Bronchial epithelial cell (primary cell): ENCODE results near the gene RNASE4. TPM values are rescaled to one million over a fixed set of nuclear protein-coding genes. Genes with fewer than 3 reads are reported as not detected.
"Not testable (repeated sequence)": the region's sequence is repeated elsewhere in the genome, so short reads cannot be mapped to it uniquely, and the experiment has no call there.

Source experiments
- DNase-seq: peaks from one replicate; pipeline ENCODE4 v3.0.0-alpha.2; 2010; ENCODE audit warnings: low read depth
- FAIRE-seq: peaks from 2 replicates; lab custom pipeline; 2011; peaks lifted over from hg19 to GRCh38; lab: Jason Lieb, UNC
- H3K27me3 ChIP-seq: 2 replicates; pipeline ENCODE4 v1.5.1; 2011; ENCODE audit warnings: low read length; ENCODE audit not compliant: control insufficient read depth, insufficient read depth
- H3K36me3 ChIP-seq: 2 replicates; pipeline ENCODE4 v1.5.1; 2011; ENCODE audit warnings: low read length; ENCODE audit not compliant: control insufficient read depth, insufficient read depth
- H3K4me3 ChIP-seq: 2 replicates; pipeline ENCODE4 v1.5.1; 2011; ENCODE audit warnings: mild to moderate bottlenecking, low read depth, low read length, control low read depth
- CTCF ChIP-seq: IDR thresholded peaks from 2 replicates; pipeline ENCODE4 v1.5.1; 2011; ENCODE audit warnings: mild to moderate bottlenecking, moderate library complexity, low read length, control low read depth, inconsistent platforms; ENCODE audit not compliant: insufficient read depth, severe bottlenecking
- total RNA-seq: library from RNA; depleted of rRNA; stranded (reverse); fragments of >200 nt; gene quantifications from 2 replicates; pipeline ENCODE4 v1.2.1, GENCODE V29; 2014

The RNASE4 gene
- total RNA-seq, 1 donor from 2014 or later = 4.7 TPM

GRCh38 chr14:20659336-20659735, 25.0 kb upstream of the RNASE4 start:
- FAIRE-seq = no peak
- no peaks in the 10 kb centered on the region for H3K36me3 ChIP-seq

GRCh38 chr14:20659813-20660395, 24.5 kb upstream of the RNASE4 start:
- no peak for DNase-seq
- Histone ChIP-seq H3K36me3 (no peaks in the 10 kb centered on the region), H3K4me3 (no peak overlapping the region), H3K27me3 (peaks cover 3% of the 10 kb centered on the region)
- no peak for FAIRE-seq
- no peak for TF ChIP-seq CTCF

More at GRCh38 chr14:20659336-20659735, 25.0 kb upstream of the RNASE4 start:
- DNase-seq = no peak
- no peak for TF ChIP-seq CTCF
- Histone ChIP-seq H3K27me3 (peaks cover 3% of the 10 kb centered on the region), H3K4me3 (no peak overlapping the region)

GRCh38 chr14:20661197-20661596, 23.2 kb upstream of the RNASE4 start:
- no peaks in the 10 kb centered on the region for H3K36me3 ChIP-seq
- no peak for TF ChIP-seq CTCF
- H3K4me3 ChIP-seq = no peak overlapping the region
- FAIRE-seq (no peak), DNase-seq (no peak)
- no peaks in the 10 kb centered on the region for H3K27me3 ChIP-seq

GRCh38 chr14:20662968-20663732, 21.2 kb upstream of the RNASE4 start:
- FAIRE-seq (peak; percentile 70), DNase-seq (peak; percentile 85)
- Histone ChIP-seq H3K36me3 (no peaks in the 10 kb centered on the region), H3K4me3 (peak overlapping the region; percentile 26), H3K27me3 (no peaks in the 10 kb centered on the region)
- peak; percentile 81 for TF ChIP-seq CTCF

GRCh38 chr14:20666400-20666961, 17.9 kb upstream of the RNASE4 start:
- FAIRE-seq, H3K4me3 ChIP-seq: not testable (repeated sequence)

GRCh38 chr14:20667957-20668356, 16.4 kb upstream of the RNASE4 start:
- no peak for TF ChIP-seq CTCF
- Histone ChIP-seq H3K4me3 (no peak overlapping the region), H3K36me3 (no peaks in the 10 kb centered on the region), H3K27me3 (no peaks in the 10 kb centered on the region)
- FAIRE-seq (no peak), DNase-seq (no peak)

More at GRCh38 chr14:20666400-20666961, 17.9 kb upstream of the RNASE4 start:
- H3K27me3 ChIP-seq, DNase-seq, H3K36me3 ChIP-seq: not testable (repeated sequence)
